ENCODE results near the gene ANK2.

- TF ChIP-seq, protein P1, sequence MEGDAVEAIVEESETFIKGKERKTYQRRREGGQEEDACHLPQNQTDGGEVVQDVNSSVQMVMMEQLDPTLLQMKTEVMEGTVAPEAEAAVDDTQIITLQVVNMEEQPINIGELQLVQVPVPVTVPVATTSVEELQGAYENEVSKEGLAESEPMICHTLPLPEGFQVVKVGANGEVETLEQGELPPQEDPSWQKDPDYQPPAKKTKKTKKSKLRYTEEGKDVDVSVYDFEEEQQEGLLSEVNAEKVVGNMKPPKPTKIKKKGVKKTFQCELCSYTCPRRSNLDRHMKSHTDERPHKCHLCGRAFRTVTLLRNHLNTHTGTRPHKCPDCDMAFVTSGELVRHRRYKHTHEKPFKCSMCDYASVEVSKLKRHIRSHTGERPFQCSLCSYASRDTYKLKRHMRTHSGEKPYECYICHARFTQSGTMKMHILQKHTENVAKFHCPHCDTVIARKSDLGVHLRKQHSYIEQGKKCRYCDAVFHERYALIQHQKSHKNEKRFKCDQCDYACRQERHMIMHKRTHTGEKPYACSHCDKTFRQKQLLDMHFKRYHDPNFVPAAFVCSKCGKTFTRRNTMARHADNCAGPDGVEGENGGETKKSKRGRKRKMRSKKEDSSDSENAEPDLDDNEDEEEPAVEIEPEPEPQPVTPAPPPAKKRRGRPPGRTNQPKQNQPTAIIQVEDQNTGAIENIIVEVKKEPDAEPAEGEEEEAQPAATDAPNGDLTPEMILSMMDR (IDR thresholded peaks at IDR 0.05; ENCODE audit: low read depth, low read length, missing input control): no peak
- TF ChIP-seq RAD21 (IDR thresholded peaks at IDR 0.05) (peak; percentile 39 to 54), JUND (IDR thresholded peaks at IDR 0.05) (peak; percentile 98 to 99), YY1 (IDR thresholded peaks at IDR 0.05) (peak; percentile 90), FOXA1 (IDR thresholded peaks at IDR 0.05) (no peak), SP1 (IDR thresholded peaks at IDR 0.05) (peak; percentile 99), MAX (IDR thresholded peaks at IDR 0.05) (peak; percentile 54), RXRA (IDR thresholded peaks at IDR 0.05) (peak; percentile 98 to 99), TAF1 (conservative IDR thresholded peaks at IDR 0.05) (no peak), HNF4A (conservative IDR thresholded peaks at IDR 0.05) (peak; percentile 73 to 76), EGR1 (IDR thresholded peaks at IDR 0.05; ENCODE audit: low read depth in 2 of 2) (peak; percentile 48 to 84)
- TF ChIP-seq, protein P2, sequence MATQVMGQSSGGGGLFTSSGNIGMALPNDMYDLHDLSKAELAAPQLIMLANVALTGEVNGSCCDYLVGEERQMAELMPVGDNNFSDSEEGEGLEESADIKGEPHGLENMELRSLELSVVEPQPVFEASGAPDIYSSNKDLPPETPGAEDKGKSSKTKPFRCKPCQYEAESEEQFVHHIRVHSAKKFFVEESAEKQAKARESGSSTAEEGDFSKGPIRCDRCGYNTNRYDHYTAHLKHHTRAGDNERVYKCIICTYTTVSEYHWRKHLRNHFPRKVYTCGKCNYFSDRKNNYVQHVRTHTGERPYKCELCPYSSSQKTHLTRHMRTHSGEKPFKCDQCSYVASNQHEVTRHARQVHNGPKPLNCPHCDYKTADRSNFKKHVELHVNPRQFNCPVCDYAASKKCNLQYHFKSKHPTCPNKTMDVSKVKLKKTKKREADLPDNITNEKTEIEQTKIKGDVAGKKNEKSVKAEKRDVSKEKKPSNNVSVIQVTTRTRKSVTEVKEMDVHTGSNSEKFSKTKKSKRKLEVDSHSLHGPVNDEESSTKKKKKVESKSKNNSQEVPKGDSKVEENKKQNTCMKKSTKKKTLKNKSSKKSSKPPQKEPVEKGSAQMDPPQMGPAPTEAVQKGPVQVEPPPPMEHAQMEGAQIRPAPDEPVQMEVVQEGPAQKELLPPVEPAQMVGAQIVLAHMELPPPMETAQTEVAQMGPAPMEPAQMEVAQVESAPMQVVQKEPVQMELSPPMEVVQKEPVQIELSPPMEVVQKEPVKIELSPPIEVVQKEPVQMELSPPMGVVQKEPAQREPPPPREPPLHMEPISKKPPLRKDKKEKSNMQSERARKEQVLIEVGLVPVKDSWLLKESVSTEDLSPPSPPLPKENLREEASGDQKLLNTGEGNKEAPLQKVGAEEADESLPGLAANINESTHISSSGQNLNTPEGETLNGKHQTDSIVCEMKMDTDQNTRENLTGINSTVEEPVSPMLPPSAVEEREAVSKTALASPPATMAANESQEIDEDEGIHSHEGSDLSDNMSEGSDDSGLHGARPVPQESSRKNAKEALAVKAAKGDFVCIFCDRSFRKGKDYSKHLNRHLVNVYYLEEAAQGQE (IDR thresholded peaks at IDR 0.05): peak; percentile 93
- TF ChIP-seq, protein P3, sequence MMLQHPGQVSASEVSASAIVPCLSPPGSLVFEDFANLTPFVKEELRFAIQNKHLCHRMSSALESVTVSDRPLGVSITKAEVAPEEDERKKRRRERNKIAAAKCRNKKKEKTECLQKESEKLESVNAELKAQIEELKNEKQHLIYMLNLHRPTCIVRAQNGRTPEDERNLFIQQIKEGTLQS (IDR thresholded peaks at IDR 0.05): peak; percentile 97
These were observed 19.9 kb downstream of the ANK2 start for GRCh38 chr4:113069212-113069892.

Measured in liver (tissue), 3 donors.